ENCODE data around the gene ZFP36L1. TPM values are rescaled to one million over a fixed set of nuclear protein-coding genes. Genes with fewer than 3 reads are reported as not detected.
A peak's percentile ranks its signal among the peaks of the same experiment; 100 is the strongest.

Gene ZFP36L1, protein sequence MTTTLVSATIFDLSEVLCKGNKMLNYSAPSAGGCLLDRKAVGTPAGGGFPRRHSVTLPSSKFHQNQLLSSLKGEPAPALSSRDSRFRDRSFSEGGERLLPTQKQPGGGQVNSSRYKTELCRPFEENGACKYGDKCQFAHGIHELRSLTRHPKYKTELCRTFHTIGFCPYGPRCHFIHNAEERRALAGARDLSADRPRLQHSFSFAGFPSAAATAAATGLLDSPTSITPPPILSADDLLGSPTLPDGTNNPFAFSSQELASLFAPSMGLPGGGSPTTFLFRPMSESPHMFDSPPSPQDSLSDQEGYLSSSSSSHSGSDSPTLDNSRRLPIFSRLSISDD
- total RNA-seq, result 82.5 to 195 TPM (median 180 TPM) in 3 replicates
- long read RNA-seq, transcript ZFP36L1-202 (2 exons, 3,190 nt), result major isoform, 79 of 118 reads
- long read RNA-seq, partial matches to known transcripts, result 1 of 118 reads
- long read RNA-seq, other reads (novel, unspliced or antisense), result 35 of 118 reads

DNA sequence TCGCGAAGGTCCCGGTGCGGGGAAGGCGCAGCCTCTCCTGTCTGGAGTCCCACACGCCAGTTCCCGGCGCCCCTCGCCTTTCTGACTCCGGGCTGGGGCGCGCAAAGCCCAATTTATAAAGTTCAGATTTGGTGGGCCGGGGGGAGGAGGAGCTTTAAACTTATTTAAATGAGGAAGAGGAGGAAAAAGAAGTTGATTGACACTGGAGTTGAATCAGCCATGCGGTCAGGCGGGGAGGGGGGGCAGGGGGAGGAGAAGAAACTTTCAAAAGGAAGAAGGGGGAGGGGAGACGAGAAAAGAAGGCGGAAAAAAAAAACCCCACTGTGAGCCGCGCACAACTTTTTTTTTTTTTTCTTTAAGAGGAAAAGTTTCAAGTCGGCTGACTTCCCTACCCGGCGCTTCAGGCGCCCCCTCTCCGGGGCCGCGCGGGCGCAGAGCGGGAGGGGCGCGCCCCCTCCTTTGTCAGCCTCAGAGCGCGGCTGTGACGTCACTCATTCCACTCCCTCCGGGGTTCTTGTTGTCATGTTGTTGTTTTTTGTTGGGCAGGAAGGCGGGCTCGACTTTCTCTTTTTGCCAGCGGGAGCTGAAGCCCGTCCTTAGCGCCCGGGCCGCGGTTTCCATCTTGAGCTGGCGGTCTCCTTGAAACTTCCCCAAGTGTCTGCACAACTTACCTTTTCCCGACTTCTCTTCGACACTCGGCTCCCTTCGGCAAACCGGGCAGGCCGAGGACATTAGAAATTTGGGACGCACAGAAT, at the start of gene ZFP36L1:
TSS of gene ZFP36L1 (minus strand) at position 89 of the 755 bp plus-strand sequence. CDS start 129 bp downstream, outside the sequence.
- DNase-seq (ENCODE audit: low spot score), result no peak
- peak within 1 kb of the TSS; percentile 90 for H3K4me3 Mint-ChIP-seq (ENCODE audit: unreplicated experiment)
- peaks cover 36% of the 10 kb centered on the region for H3K36me3 Mint-ChIP-seq (ENCODE audit: low read depth)
- H3K27me3 Mint-ChIP-seq (ENCODE audit: low read depth), result no peaks in the 10 kb centered on the region
- TF ChIP-seq, protein P1, sequence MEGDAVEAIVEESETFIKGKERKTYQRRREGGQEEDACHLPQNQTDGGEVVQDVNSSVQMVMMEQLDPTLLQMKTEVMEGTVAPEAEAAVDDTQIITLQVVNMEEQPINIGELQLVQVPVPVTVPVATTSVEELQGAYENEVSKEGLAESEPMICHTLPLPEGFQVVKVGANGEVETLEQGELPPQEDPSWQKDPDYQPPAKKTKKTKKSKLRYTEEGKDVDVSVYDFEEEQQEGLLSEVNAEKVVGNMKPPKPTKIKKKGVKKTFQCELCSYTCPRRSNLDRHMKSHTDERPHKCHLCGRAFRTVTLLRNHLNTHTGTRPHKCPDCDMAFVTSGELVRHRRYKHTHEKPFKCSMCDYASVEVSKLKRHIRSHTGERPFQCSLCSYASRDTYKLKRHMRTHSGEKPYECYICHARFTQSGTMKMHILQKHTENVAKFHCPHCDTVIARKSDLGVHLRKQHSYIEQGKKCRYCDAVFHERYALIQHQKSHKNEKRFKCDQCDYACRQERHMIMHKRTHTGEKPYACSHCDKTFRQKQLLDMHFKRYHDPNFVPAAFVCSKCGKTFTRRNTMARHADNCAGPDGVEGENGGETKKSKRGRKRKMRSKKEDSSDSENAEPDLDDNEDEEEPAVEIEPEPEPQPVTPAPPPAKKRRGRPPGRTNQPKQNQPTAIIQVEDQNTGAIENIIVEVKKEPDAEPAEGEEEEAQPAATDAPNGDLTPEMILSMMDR (IDR thresholded peaks at IDR 0.05), result no peak
- no peaks in the 10 kb centered on the region for H3K9me3 Mint-ChIP-seq (ENCODE audit: low read depth)
- H3K27ac Mint-ChIP-seq (ENCODE audit: unreplicated experiment), result peak within 1 kb of the TSS; percentile 99
- peaks cover 64% of the 10 kb centered on the region for H3K4me1 Mint-ChIP-seq (ENCODE audit: low read depth)

DNA sequence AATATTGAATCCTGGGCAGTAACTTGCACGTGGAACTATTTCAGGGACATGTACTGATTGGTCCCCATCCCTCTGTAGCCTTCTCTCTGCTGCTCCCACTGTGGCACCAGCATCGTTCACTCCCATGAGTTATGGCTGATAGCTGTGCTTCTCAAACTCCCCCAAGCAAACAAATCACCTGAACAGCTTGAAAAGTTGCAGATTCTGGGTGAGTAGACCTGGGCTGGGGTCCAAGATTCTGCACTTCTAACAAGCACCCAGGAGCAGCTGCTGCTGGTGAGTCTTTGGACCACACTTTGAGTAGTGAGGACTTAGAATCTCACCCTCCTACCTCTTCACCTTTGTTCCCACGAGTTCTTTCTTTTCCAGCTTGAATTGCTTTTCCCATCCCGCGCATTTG, 49.4 kb upstream of the ZFP36L1 start:
- Mint-ChIP-seq H3K27me3 (ENCODE audit: low read depth) (no peaks in the 10 kb centered on the region), H3K27ac (ENCODE audit: unreplicated experiment) (peak overlapping the region; percentile 99), H3K4me1 (ENCODE audit: low read depth) (peaks cover 37% of the 10 kb centered on the region), H3K4me3 (ENCODE audit: unreplicated experiment) (no peak overlapping the region), H3K36me3 (ENCODE audit: low read depth) (peaks cover 33% of the 10 kb centered on the region), H3K9me3 (ENCODE audit: low read depth) (peaks cover 8% of the 10 kb centered on the region)
- DNase-seq (ENCODE audit: low spot score), result no peak
- TF ChIP-seq, protein P1 (IDR thresholded peaks at IDR 0.05), result no peak

DNA sequence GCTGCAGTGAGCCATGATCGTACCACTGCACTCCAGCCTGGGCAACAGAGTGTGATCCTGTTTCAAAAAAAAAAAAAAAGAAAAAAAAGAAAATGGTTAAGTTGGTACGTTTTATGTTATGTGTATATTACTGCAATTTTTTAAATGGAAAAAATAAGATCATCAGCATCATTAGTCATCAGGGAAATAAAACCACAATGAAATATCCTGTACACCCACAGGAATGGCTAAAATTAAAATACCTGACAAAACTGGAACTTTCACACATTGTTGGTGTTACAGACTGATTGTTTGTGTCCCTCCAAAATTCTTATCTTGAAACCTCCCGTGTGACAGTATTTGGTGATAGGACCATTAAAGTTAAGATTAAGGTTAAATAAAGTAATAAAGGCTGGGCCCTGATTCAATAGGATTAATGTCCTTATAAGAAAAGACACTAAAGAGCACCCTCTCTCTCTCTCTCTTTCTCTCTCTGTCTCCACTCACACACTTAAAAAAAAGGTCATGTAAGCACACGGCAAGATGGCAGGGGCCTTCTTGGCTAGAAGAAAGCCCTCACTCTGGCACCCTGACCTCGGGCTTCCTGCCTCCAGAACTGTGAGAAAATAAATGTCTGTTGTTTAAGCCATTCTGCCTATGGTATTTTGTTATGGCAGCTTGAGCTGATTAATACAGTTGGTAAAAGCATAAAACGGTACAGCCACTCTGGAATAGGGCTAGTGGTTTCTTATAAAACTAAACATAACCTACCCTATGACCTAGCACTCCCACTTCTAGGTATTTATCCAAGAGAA, 48.3 kb upstream of the ZFP36L1 start:
- H3K9me3 Mint-ChIP-seq (ENCODE audit: low read depth), result peaks cover 13% of the 10 kb centered on the region
- no peak for DNase-seq (ENCODE audit: low spot score)
- H3K36me3 Mint-ChIP-seq (ENCODE audit: low read depth), result peaks cover 40% of the 10 kb centered on the region
- peaks cover 37% of the 10 kb centered on the region for H3K4me1 Mint-ChIP-seq (ENCODE audit: low read depth)
- H3K4me3 Mint-ChIP-seq (ENCODE audit: unreplicated experiment), result peak overlapping the region; percentile 11
- H3K27me3 Mint-ChIP-seq (ENCODE audit: low read depth), result no peaks in the 10 kb centered on the region
- TF ChIP-seq, protein P1 (IDR thresholded peaks at IDR 0.05), result no peak
- peak overlapping the region; percentile 99 for H3K27ac Mint-ChIP-seq (ENCODE audit: unreplicated experiment)

DNA sequence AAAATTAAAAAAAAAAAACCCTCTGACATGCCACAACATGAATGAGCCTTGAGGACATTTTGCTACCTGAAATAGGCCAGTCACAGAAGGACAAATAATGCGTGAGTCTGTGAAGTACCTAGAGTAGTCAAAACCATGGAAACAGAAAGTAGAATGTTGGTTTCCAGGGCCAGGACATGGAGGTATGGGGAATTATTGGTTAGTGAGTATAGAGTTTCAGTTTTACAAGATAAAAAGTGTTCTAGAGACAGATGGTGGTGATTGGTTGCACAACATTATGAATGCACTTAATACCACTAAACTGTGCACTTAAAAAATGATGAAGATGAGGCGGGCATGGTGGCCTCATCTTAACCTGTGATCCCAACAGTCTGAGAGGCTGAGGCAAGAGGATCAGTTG, 47.6 kb upstream of the ZFP36L1 start:
- peaks cover 48% of the 10 kb centered on the region for H3K36me3 Mint-ChIP-seq (ENCODE audit: low read depth)
- DNase-seq (ENCODE audit: low spot score), result no peak
- TF ChIP-seq, protein P1 (IDR thresholded peaks at IDR 0.05), result no peak
- H3K9me3 Mint-ChIP-seq (ENCODE audit: low read depth), result peaks cover 21% of the 10 kb centered on the region
- no peaks in the 10 kb centered on the region for H3K27me3 Mint-ChIP-seq (ENCODE audit: low read depth)
- H3K27ac Mint-ChIP-seq (ENCODE audit: unreplicated experiment), result peak overlapping the region; percentile 72
- H3K4me1 Mint-ChIP-seq (ENCODE audit: low read depth), result peaks cover 37% of the 10 kb centered on the region
- no peak overlapping the region for H3K4me3 Mint-ChIP-seq (ENCODE audit: unreplicated experiment)
